GM21717 (cell line): ENCODE results near the gene SZT2.
"Not testable (repeated sequence)": the region's sequence is repeated elsewhere in the genome, so short reads cannot be mapped to it uniquely, and the experiment has no call there.

Experiments
- ATAC-seq: cut with Tn5 transposase; IDR thresholded peaks from one replicate; pipeline ENCODE4 v1.9.1; 2021; ENCODE audit warnings: mild to moderate bottlenecking, moderate library complexity; ENCODE audit not compliant: unreplicated experiment

SZT2 gene

GRCh38 chr1:43386676-43387075 lies 3.0 kb upstream of the SZT2 start:
- no peak for ATAC-seq

GRCh38 chr1:43387976-43388599 lies 1.6 kb upstream of the SZT2 start:
- ATAC-seq: no peak

GRCh38 chr1:43388613-43389012 lies 1.1 kb upstream of the SZT2 start:
- no peak for ATAC-seq

GRCh38 chr1:43392702-43393101 lies 3.0 kb downstream of the SZT2 start:
- ATAC-seq: no peak

GRCh38 chr1:43395523-43395922 lies 5.8 kb downstream of the SZT2 start:
- ATAC-seq: no peak

GRCh38 chr1:43396059-43396458 lies 6.4 kb downstream of the SZT2 start:
- ATAC-seq: no peak

GRCh38 chr1:43398227-43398626 lies 8.5 kb downstream of the SZT2 start:
- ATAC-seq: no peak

GRCh38 chr1:43400441-43400840 lies 10.7 kb downstream of the SZT2 start:
- not testable (repeated sequence) for ATAC-seq

- ATAC-seq: no peak
Observed at GRCh38 chr1:43402089-43402865, 12.6 kb downstream of the SZT2 start.

GRCh38 chr1:43404353-43404752 lies 14.7 kb downstream of the SZT2 start:
- ATAC-seq: no peak

GRCh38 chr1:43405219-43405875 lies 15.6 kb downstream of the SZT2 start:
- ATAC-seq: no peak

- ATAC-seq: no peak
Observed at GRCh38 chr1:43405876-43406234, 16.2 kb downstream of the SZT2 start.

- ATAC-seq: no peak
Observed at GRCh38 chr1:43410571-43410970, 20.9 kb downstream of the SZT2 start.

GRCh38 chr1:43413426-43413825 lies 23.7 kb downstream of the SZT2 start:
- ATAC-seq: not testable (repeated sequence)

- ATAC-seq: no peak
Observed at GRCh38 chr1:43414634-43415223, 25.0 kb downstream of the SZT2 start.

- no peak for ATAC-seq
Observed at GRCh38 chr1:43415901-43416300, 26.2 kb downstream of the SZT2 start.

GRCh38 chr1:43418858-43419257 lies 29.2 kb downstream of the SZT2 start:
- no peak for ATAC-seq

- no peak for ATAC-seq
Observed at GRCh38 chr1:43419627-43420425, 30.1 kb downstream of the SZT2 start.

GRCh38 chr1:43420874-43421273 lies 31.2 kb downstream of the SZT2 start:
- no peak for ATAC-seq

- ATAC-seq: no peak
Observed at GRCh38 chr1:43421396-43421795, 31.7 kb downstream of the SZT2 start.
